C4-2B (cell line): ENCODE data around the gene ZNF134.

Experiments
- H3K27ac ChIP-seq: fragments of 450-650 bp; 2 replicates; pipeline ENCODE4 v1.5.1; 2017
- ZFX ChIP-seq: fragments of 450-650 bp; IDR thresholded peaks from 2 replicates; pipeline ENCODE4 v1.6.1; 2017
- TF ChIP-seq, protein P1 (sequence below): fragments of 450-650 bp; conservative IDR thresholded peaks from 2 replicates; pipeline ENCODE4 v1.5.1; 2017; ENCODE audit warnings: mild to moderate bottlenecking

Gene ZNF134

DNA sequence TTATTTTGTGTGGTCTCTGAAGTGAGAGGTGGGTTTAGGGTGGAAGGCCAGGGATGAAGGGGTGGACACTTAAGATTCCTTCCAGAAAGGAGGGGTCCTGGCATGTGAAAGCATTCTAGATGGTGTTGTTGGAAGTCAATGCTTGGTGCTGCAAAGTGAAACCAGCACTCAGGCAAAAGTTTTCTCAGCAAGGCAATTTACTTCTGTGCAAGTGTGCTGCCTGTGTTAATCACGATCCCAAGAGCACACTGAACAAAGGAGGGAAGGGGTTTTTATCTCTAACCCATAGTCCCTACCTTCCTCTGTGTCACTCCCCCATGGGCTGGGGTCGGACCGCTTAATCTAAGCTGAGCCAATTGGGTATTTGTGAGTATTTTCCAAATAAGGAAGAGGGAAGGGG, 1.3 kb downstream of the ZNF134 start:
- no peak overlapping the region for H3K27ac ChIP-seq
- TF ChIP-seq, protein P1, sequence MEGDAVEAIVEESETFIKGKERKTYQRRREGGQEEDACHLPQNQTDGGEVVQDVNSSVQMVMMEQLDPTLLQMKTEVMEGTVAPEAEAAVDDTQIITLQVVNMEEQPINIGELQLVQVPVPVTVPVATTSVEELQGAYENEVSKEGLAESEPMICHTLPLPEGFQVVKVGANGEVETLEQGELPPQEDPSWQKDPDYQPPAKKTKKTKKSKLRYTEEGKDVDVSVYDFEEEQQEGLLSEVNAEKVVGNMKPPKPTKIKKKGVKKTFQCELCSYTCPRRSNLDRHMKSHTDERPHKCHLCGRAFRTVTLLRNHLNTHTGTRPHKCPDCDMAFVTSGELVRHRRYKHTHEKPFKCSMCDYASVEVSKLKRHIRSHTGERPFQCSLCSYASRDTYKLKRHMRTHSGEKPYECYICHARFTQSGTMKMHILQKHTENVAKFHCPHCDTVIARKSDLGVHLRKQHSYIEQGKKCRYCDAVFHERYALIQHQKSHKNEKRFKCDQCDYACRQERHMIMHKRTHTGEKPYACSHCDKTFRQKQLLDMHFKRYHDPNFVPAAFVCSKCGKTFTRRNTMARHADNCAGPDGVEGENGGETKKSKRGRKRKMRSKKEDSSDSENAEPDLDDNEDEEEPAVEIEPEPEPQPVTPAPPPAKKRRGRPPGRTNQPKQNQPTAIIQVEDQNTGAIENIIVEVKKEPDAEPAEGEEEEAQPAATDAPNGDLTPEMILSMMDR = no peak
- no peak for TF ChIP-seq ZFX

DNA sequence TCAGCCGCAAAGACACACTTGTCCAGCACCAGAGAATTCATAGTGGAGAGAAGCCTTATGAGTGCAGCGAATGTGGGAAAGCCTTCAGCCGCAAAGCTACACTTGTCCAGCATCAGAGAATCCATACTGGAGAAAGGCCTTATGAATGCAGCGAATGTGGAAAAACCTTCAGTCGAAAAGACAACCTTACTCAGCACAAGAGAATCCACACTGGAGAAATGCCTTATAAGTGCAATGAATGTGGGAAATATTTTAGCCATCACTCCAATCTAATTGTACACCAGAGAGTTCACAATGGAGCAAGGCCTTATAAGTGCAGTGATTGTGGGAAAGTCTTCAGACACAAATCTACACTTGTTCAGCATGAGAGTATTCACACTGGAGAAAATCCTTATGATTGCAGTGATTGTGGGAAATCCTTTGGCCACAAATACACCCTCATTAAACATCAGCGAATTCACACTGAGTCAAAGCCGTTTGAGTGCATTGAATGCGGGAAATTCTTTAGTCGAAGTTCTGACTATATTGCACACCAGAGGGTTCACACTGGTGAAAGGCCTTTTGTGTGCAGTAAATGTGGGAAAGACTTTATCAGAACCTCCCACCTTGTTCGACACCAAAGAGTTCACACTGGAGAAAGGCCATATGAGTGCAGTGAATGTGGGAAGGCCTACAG, 6.8 kb downstream of the ZNF134 start:
- TF ChIP-seq, protein P1 = no peak
- no peak for TF ChIP-seq ZFX
- no peak overlapping the region for H3K27ac ChIP-seq

DNA sequence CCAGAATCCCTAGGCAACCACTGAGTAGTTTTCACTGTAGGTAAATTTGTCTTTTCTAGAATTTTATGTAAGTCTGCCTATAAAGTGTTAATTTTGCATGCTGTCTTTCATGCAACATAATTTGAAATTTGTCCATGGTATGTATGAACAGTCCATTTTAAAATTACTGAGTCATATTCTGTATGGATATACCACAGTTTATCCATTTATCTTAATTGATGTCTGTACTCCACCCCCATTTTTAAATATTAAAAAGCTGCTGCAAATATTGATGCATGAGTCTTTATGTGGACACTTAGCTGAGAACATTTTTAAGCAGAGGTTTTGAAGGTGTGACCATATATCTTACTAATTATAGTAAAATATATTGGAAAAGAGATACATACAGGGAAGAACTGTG, 9.0 kb downstream of the ZNF134 start:
- TF ChIP-seq, protein P1 = no peak
- TF ChIP-seq ZFX = no peak
- no peak overlapping the region for H3K27ac ChIP-seq

DNA sequence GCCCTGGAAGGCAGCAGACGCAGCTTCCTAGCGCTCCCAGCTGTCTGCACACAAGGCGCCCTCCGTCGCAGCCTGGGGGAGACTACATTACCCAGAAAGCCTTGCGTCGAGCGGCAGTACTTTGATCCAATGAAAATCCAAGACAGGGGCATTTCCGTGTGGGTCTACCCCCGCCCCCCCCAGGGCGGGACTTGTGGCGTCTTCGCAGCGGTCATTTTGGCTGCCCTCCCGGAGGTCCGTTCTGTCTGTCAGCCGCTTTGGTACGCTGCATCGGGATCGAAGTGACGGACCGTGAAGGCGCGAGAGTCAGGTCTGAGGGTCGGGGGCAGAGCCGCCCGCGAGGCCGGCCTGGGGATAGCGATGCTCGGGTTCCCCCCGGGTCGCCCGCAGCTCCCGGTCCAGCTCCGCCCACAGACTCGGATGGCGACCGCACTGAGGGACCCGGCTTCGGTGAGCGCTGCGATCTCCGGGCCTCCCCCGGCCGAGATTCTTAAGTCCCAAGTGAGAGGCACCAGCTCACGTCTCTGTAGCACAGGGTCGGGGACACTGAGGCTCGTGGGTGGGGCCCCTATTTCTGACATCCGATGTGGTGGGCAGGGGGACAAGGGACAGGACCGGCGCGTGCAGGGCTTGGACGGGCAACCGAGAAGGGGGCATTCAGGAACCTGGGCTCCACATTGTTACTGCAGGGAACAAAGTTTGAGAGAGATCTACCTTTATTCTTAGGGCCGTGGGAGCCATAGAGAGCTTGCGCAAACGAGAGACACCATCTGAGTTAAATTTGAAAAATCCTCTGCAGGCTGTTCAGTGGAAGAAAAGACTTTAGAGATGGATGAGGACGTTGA, 19.2 kb downstream of the ZNF134 start, which contains the start of gene ZNF211:
Gene ZNF211, plus strand, starts transcription at position 182 of the 845 bp plus-strand sequence. Its CDS starts 179 bp downstream, at position 361.
- H3K27ac ChIP-seq = peak within 1 kb of the TSS; percentile 63
- TF ChIP-seq, protein P1 = no peak
- no peak for TF ChIP-seq ZFX

DNA sequence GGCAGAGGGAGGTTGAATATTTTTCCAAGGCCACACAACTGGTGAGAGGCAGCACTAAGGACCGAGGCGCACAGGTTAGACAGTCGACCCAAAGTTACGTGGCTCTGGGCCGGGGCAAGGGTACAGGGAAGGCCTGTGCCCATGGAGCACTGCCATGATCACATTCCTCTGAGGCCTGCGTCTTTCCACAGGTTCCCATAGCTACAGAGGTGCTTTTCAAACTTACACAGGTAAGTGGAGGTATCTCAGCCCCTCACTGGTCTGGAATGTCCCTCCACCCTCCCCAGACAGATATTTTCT, 19.7 kb downstream of the ZNF134 start:
- H3K27ac ChIP-seq = peak overlapping the region; percentile 63

DNA sequence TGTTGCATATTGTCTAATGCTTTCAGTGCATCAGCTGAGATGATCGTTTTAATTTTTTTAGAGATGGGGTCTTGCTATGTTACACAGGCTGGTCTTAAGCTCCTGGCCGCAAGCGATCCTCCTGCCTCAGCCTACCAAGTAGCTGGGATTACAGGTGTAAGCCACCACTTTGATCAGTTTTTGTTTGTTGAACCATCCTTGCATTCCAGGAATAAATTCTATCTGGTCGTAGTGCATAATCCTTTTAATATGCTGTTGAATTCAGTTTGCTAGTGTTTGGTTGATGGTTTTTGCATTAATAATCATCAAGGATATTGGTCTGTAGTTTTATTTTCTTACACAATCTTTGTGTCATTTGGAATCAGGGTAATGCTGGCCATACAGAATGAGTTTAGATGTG, 23.3 kb downstream of the ZNF134 start:
- TF ChIP-seq ZFX = no peak
- TF ChIP-seq, protein P1 = no peak
- no peak overlapping the region for H3K27ac ChIP-seq

More for the DNA sequence above, 19.7 kb downstream of the ZNF134 start:
- TF ChIP-seq, protein P1 = no peak
- no peak for TF ChIP-seq ZFX

DNA sequence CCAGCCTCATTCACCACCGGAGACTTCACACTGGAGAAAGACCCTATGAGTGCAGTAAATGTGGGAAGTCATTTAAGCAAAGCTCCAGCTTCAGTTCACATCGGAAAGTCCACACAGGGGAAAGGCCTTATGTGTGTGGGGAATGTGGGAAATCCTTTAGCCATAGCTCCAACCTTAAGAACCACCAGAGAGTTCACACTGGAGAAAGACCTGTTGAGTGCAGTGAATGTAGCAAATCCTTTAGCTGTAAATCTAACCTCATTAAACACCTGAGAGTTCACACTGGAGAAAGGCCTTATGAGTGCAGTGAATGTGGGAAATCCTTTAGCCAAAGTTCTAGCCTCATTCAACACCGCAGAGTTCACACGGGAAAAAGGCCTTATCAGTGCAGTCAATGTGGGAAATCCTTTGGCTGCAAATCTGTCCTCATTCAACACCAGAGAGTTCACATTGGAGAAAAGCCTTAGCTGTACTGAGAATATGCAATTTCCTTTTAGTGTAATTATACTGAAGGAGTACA, 27.7 kb downstream of the ZNF134 start:
- TF ChIP-seq ZFX = no peak
- TF ChIP-seq, protein P1 = no peak
- no peak overlapping the region for H3K27ac ChIP-seq
